HT-29 (cell line): Measurements from ENCODE around the gene DAAM1. TPM values are rescaled to one million over a fixed set of nuclear protein-coding genes. Genes with fewer than 3 reads are reported as not detected.

ENCODE experiments used
- DNase-seq: peaks from one replicate; pipeline ENCODE4 v3.0.0-alpha.2; 2015; ENCODE audit warnings: low spot score
- total RNA-seq: library from RNA; depleted of rRNA; stranded (reverse); fragments of >200 nt; shearing (Covaris generic); gene quantifications from 2 replicates; pipeline ENCODE4 v1.2.3, GENCODE V29; 2014

The DAAM1 gene
- total RNA-seq, 1 experiment from 2014 or later = 2.6 TPM

DNA sequence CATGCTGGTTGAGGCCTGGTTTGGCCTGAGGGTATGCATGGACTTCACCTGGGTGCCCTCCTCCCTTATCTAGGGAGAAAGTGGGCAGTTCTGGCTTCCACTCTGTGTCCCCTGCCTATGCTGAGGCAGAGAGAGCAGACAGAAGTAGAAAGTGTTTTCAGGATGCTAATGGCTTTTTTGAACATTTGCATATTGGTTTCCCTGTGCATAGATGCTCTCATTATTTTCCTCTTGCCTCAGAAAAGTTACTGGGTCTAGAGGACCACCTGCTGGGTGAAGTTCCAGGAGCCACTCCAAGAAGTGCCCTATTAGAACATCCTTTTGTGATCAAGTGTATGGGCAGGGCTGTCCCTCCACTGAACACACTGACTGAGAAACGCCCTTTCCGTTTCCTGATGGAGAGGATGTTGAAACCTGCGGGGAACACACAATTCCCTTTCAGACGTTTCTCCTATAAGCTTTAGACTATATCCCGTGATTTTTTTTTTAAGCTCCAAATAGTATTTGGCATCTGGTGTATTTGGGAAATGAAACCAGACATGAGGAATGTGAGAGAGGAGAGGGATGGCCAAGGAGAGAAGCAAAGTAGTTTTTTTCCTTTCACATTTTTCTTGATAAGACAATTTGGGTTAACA, 66.6 kb downstream of the DAAM1 start:
- DNase-seq = no peak

DNA sequence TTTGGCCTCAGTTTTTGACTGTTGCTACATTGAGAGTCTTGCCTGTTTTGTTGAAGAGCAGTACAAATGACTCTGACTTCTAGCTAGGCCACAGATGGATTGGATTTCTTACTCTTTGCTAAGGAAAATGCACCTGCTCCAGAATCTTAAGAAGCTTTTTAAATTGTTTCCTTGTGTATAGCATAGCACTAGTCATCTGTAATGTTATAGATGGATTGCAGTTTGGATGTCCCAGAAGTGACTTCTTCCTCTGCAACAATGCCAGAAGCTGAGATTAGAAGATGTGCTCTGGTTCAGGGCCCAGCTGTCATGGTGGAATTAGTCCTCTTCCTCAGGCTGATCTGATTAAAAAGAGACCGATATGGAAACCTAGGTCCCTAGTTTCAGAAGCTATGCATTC, 67.9 kb downstream of the DAAM1 start:
- no peak for DNase-seq

DNA sequence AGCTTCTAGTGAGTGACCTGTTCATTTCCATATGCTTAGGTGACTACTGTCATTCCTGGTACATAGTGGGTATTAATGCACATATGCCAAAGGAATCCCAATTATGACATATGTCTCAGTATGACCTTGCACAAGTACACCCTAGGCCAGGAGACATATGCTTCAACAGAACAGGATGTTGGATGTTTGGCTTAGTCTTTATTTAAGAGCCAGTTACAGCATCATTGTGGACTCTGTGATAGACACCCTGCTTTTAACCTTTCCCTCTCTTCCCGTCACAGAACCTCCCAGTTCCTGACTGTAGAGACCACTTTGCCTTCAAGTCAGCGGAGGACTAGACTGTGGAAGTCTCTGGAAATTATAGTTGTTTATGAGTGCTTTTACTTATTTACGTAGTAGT, 72.9 kb downstream of the DAAM1 start:
- DNase-seq = no peak

DNA sequence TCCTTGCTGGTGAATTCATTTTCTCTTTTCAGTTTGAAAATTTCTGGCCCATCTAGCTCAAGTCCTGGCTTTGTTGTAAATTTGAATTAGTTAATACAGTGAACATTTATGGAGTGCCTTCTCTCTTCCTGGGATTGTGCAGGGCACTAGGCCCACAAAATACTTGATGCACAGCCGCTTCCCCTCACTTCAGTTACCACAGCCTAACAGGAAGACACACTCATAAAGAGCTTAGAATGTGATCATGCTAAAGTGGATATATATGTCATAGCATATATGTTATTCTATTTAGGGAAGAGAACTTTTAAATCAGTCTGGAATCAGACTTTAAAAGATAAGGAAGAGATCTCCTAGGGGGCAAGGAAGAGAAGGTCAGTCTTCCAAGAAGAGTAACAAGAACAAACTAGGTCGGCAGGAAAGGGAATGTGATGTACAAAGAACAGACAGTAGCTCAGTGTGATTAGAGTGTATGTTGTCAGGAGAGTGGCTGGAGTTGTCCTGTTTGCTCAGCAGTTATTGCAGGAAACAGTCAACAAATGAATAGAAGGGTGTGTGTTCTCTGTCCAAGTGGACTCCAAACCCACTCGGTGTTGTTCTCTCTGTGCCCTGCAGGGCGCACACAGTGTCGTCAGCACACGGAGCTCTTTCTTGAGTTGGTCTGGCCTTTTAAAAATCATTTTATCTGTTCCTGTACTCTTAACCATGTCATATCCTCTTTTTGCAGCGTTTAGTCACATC, 74.4 kb downstream of the DAAM1 start:
- DNase-seq = peak; percentile 30

DNA sequence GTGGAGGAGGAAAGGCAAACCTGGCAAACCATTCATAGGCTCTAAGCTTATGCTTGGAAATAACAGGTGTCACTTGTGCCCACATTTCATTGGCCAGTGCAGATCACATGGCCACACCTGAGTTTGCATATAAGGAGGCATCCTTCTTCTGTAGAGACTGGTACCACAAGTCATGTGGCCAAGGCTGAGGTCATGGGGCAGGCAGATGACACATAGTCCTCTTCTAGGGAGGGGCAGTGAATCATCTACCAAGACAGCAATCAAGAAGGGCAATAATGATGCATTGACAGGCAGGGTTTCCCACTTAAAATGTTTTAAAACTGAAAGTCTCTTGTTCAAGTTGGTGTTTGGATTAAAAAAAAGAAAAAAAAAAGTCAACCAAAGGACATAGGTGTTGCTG, 77.3 kb downstream of the DAAM1 start:
- no peak for DNase-seq

DNA sequence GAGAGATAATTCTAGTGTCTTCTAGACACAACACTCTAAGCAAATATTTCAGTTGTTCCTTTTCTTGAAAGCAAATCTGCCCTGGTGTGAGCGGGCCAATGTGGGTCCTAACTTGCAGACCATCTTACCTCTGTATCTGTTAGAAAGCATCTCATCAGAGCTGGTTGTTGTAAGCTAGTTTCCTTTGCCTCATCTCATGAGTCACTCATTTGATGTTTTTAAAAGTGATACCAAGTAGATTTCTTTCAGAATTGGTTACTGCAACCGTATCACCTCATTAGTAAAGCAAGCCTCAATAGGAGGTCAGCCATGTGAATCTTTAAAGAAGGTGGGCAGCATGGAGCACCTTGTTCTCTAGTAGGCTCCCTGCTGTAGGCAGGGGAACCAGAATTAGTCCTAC, 78.6 kb downstream of the DAAM1 start:
- no peak for DNase-seq

DNA sequence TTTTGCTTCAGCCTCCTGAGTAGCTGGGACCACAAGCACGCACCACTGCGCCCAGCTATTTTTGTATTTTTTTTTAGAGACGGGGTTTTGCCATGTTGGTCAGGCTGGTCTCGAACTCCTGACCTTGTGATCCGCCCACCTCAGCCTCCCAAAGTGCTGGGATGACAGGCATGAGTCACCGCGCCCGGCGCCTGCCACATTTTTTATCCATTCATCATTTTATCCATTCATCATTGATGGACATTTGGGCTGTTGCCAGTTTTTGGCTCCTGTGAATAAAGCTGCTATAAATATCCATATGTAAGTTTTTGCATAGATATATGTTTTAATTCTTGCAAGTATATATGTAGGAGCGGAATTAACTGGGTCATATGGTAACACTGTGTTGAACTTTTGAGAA, 79.5 kb downstream of the DAAM1 start:
- peak; percentile 10 for DNase-seq

DNA sequence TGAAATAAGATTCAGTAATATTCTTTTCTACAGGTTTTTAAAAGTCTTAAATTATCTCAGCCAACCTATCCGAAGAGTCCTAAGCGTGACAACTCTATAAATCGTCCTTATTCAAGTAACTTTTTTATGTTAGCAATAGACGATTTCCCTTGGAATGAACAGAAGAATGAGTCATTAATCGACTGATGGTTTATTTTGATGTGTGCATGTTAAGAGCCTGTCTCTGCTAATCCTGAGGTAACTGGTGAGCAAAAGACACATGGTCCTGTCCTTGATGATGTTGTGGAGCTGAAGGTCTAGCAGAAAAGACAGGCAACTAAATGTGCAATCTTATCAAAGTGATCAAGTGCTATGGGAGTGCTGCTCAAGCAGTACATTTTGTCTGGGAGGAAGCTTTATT, 80.4 kb downstream of the DAAM1 start:
- no peak for DNase-seq

DNA sequence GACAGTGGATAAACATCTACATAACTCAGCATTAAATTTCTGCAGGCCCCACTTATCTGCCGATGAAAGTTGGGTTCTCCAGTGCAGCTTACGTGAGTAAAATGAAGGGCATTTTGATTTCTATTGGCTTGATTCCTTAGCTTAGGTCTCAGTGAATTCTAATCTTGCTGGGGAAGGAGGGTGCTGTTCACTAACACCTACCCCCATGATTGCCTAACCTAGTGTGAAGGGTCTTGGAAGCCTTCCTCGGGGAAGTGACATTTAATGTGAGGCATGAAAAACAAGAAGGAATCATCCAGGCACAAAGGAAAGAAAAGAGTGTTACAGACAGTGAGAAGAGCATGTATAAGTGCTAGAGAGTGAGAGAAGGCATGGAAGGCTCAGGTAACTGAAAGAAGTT, 81.0 kb downstream of the DAAM1 start:
- DNase-seq = no peak

DNA sequence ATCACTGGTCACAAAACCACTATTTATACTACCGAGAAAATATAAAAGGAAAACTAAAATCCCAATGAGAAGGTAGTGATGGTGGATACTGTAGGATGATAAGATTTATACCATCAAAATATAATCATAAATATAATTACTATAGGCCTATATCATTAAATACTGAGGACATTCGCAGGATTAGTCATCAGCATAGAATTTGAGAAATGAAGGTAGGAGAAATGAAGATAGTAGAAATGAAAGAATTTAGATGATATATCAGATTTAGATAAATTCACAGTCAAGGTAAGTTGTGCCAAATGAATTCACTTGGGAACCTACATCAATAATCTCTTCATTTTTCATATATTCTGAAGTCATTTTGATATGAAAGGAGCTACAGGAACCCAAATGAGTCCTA, 82.8 kb downstream of the DAAM1 start:
- no peak for DNase-seq

DNA sequence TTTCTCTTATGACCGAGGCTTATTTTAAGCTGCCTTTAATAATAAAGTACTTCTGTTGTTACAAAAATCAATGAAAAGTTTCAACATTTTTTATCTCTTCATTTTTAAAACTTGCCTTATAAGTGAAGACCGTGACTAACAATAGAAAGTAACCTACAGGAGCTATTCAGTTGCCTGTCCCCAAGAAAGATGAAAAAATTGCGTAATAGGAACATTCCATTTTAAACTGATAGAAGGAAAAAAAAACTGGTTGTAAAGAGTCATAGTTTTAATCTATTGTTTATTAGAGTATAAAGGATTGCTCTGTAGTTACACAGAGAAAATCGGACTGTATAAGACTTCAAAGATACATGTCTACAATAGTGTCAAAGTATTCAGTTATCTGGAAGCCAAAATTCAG, 83.3 kb downstream of the DAAM1 start:
- DNase-seq = no peak

DNA sequence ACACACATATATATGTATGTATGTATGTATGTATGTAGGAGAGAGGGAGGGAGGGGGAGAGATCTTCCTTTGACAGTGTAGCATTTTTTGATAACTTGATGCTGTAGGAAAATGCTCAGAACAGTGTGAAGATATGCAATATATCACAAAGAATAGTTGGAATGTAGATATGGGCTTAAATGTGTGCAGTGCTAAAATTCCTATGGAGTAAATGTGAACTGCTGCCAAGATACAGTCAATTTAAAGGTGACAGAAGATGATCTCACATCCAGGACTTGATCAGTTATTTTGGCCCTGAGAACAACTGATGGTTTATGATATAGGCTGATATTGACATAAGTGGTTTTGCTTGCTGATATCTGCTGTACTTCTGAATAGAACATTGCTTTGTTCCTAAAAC, 84.2 kb downstream of the DAAM1 start:
- DNase-seq = no peak

DNA sequence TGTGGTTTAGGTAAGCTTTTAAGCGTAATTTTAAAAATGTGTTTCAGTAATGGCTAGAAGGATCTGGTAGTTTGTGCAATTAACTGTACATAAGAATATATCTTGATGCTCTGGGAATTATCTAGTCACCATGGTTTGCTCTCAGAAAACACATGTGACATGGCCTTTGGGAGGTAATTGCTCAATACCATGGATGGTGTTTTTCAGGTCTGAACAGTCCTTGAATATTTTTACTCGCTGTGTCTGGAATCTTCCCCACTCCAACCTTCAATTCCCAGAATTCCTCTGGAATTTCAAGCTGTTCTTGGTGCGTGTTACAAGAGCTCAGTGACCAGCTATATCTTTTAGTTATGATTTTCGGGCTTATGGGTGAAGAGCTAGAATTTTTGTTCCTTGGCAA, 85.3 kb downstream of the DAAM1 start:
- DNase-seq = no peak

DNA sequence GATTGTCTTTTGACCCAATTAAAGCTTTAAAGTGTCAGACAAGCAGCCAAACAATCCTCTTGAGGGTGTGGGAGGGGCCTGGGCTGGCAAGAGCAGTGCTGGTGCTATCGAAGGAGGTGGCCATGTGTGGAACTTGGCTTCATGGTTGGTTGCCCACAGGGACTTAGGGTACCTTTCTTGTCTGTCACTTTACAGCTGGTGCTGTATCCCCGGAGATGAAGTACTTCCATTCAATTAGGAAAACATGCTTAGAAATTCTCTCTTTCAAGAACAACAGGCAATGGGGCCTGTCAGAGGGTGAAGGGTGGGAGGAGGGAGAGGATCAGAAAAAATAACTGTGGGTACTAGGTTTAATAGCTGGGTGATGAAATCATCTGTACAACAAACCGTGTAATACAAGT, 86.5 kb downstream of the DAAM1 start:
- DNase-seq = peak; percentile 41

DNA sequence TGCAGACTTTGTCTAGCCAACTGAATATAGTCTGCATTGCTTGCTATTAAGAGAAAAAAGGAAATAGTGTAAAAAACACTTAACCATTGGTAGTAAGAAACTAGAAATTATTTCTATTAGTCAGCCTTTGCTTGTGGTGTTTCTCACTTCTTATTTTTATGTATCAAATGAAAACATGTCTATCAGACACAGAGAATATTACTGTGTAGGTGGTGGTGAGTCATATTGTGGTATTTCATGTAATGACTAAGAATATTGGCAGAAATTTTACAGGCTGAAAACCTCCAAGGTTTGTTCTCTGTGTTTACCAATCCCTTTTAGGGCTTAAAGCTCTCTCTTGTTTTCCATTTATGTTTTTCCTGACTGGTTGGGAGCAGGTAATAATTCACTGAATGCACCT, 87.2 kb downstream of the DAAM1 start:
- peak; percentile 64 for DNase-seq

DNA sequence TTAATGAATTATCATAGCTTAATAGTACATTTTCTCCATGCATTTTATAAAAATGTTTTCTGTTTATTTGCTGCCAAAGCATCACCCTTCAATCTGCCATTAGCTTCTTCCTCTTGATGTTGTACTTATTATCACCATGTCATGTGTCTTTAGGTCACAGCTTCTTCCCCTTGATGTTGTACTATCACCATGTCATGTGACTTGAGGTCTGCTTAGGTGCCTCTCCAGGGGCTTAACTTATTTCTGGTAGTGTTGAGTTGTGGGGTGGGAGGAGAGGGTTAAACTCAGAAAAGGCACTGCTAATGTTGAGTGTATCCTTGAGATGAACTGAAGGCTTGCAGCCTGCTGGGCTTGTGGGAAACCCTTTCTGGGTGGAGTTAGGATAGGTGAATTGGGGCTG, 87.8 kb downstream of the DAAM1 start:
- DNase-seq = no peak

DNA sequence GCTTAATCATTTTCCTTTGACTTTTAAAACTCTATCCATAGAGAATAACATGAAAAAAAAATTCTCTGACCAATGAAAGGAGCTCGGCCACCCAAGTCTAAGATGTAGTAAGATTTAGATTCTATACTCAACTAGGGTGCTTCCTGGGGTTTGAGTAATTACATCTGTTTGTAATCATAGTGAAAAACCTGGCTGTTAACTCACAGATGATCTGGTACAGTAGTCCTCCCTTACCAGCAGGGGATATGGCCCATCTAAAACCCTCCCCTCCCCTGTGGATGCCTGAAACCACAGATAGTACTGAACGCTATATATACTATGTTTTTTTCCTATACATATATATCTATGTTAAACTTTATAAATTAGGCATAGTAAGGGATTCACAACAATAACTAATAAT, 89.2 kb downstream of the DAAM1 start:
- DNase-seq = no peak

DNA sequence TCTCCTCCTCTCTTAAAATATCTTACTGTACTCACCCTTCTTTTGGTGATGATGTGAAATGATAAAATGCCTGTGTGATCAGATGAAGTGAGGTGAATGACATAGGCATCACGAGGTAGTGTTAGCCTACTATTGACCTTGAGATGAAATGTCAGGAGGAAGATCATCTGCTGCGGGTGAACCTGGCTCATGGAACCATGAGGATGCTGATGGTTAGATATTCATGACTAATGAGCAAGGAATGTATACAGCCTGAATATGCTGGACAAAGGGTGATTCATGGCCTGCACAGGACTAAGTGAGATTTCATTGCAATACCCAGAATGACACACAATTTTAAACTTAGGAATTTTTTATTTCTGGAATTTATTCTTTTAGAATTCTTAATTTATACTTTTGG, 89.6 kb downstream of the DAAM1 start:
- DNase-seq = peak; percentile 51

DNA sequence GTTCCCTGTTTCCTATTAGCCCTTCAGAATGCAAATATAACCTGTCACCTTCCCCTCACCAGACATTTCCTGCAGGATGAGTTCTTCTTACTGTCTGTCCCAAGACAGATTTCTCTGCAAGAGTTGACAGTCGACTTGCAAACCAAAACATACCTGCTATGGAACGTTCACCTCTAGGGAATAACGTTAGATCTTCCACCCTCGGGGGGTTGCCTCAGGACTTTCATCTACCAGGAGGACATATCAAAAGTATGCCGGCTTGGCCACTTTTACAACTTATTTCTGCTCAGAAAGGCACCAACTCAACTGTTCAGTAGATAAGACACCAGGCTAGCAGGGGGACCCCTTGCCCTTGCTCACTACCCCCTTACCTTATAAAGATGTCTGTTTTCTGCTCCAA, 92.5 kb downstream of the DAAM1 start:
- no peak for DNase-seq

DNA sequence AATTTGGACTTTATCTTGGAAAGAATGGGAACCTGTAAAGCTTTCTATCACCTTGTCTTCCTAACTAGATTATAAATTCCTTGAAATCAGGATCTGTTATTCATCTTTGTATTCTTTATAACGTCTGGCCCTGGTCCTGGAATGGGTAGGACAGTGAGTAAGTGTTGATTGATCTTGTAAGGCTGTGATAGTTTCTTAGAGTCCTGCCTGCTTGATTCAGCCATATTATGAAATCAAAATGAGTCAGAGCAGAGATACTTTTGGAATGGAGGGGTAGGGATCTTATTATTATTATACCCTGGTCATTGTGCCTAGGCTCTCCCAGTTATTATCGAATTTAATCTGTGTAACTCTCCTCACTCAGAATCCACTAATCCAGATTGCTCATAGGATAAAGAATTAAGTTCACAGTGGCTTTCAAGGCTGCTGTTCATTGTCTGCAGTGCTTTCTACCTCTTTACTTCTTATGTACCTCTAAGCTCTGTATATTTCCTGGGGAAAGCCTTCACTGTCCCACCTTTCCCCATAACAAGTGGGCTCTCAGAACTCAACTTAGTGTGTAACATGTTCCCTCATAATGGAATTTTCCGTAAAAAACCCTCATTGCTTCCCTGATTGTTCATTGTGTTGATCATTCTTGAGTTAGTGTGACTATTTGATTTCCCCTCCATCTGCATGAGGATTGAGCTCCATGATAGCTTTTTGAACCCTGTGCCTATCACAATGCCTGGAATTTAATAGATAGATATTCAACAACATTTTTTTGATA, 93.3 kb downstream of the DAAM1 start:
- DNase-seq = no peak

DNA sequence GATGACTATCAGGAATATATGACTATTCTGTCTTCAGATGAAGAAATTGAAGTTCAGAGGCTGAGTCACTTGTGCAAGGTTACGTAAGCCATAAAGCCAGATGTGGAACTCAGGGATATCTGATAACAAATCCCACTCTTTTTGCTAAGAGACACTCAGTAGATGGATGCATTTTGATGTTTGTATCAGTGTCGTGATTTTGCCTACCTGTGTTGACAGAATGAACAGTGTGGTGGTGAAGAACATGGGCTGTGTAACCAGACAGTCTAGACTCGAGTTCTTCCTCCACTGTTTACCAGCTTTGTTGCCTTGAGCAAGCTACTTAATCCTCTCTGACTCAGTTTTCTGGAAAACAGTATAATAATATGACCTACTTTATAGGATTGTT, 93.9 kb downstream of the DAAM1 start:
- DNase-seq = no peak

DNA sequence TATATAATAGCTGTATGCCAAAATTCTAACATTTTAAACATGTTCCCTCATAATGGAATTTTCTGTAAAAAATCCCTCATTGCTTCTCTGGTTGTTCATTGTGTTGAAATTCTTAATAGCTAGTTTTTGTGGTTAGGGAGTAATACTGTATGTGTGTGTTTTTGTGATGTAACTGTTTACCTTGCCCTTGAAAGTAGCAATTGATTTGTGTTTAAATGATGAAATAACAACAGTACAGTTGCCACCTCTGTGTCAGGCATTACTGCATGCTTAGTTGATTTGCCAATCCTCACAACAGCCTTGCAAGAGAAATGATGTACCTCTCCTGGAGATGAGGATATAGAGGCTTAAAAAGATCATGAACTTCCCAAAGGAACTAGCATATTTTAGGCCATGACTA, 94.9 kb downstream of the DAAM1 start:
- DNase-seq = no peak

DNA sequence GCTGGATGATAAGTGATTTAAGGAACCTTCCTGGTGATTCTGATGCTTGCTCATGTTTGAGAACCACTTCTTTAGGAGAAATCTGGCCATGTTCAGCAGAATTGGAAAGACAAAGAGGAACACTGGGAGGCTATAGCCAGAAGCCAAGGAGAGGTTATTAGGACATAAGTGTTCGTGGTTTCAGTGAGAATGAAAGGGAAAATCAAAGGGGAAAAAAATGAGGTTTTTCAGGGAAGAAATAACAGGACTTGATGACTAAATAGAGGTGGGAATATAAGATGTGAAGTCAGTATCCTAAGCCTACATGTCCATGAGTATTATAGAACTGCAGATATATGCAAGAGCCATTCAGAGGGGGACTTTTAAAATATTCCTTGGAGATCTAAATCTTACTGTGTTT, 95.6 kb downstream of the DAAM1 start:
- no peak for DNase-seq
